ENCODE data around the gene NSD1.
"Not testable (repeated sequence)": the region's sequence is repeated elsewhere in the genome, so short reads cannot be mapped to it uniquely, and the experiment has no call there.

Gene NSD1

DNA sequence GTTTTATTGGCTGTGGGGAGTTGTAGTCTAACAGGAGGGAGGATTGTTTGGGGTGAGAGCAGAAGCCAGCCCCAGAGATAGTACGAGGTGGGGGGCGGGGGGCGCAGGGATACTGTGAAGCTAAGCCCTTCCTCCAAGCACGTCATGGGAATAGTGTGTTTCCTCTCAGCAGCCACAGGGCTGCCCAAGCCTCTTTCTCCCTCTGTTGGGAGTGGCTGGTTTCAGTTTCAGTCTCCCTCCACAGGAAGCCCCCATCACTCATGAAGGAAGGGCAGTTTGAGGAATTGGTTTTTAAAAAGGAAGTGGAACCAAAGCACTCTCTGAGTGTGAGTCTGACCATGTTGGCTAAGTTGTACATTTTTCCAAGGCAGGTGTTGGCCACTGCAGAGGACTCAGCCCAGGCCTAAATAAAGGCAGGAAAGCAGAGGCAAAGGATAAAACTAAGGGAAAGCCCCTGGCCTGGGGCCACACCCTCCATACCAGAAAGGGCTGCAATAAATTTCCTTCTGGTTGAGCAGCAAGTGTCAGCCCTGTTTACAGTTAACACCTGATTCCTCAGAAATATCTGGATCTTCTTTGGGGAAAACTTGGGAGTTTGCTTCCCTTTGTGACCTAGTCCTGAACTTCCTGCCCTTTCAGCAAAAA lies 166.8 kb downstream of the NSD1 start:
- Histone ChIP-seq H3K4me3 (ENCODE audit: low read depth in 1 of 2, low read length in 2 of 2) (no peak overlapping the region), H3K27me3 (ENCODE audit: control insufficient read depth in 1 of 2, insufficient read depth in 2 of 2, low read length in 2 of 2) (no peaks in the 10 kb centered on the region), H3K9ac (ENCODE audit: low read length) (no peak overlapping the region), H3K27ac (ENCODE audit: low read depth, low read length) (peak overlapping the region; percentile 42), H3K9me3 (ENCODE audit: low read length) (no peaks in the 10 kb centered on the region), H3K36me3 (ENCODE audit: insufficient read depth, low read length) (peaks cover 23% of the 10 kb centered on the region), H3K4me1 (ENCODE audit: insufficient read depth, low read length) (peaks cover 40% of the 10 kb centered on the region)

DNA sequence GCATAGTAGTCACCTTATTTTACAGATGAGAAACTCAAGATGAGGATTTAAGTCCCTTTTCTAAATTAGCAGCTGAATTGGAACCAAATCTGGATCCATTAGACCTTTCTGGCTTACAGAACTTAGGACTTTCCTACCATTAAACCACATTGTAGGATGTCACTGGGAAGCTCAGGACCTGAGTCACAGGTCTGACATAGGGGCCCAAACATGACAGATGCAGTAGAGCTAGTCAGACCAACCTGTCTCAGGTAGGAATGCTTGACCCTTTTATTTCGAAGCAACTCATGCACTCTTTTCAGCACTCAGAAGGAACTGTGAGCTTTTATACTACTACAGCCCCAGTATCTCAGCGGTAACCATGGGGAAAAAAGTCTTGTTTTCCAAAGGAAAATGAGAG lies 167.4 kb downstream of the NSD1 start:
- H3K9me3 ChIP-seq (ENCODE audit: low read length) = no peaks in the 10 kb centered on the region
- no peak overlapping the region for H3K9ac ChIP-seq (ENCODE audit: low read length)
- H3K27ac ChIP-seq (ENCODE audit: low read depth, low read length) = peak overlapping the region; percentile 42
- peaks cover 23% of the 10 kb centered on the region for H3K36me3 ChIP-seq (ENCODE audit: insufficient read depth, low read length)
- no peaks in the 10 kb centered on the region for H3K27me3 ChIP-seq (ENCODE audit: control insufficient read depth in 1 of 2, insufficient read depth in 2 of 2, low read length in 2 of 2)
- peaks cover 44% of the 10 kb centered on the region for H3K4me1 ChIP-seq (ENCODE audit: insufficient read depth, low read length)
- H3K4me3 ChIP-seq (ENCODE audit: low read depth in 1 of 2, low read length in 2 of 2) = no peak overlapping the region

DNA sequence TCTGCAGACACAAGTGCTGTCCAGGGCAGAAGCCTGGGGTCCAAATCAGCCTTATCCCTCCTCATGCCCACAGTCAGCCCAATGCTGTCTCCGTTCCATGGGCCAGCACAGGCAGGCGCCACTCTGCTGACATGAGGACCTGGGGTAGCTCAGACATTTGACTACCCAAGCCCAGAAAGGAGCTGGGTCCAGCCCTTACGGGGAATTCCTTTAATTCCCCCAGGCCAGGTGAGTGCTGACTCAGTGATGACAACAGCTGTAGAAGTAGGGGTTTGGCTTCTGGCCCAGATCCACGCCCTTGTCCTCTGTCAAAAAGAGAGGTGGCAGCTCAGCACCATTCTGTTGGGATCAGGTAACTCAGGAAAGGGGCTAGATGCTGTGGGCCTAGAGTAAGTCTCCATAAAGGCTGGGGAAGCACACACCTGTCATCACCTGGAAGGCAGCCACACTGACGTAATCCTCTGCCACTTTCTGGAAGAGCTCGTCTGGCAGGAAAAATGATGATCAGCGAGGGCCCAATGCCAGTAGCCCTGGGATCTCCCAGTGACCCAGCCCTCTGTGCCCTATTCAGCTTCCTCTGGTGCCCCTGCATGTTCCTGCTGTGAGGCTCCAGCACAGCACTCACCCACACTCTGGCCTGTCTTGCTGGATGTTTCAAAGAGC lies 168.1 kb downstream of the NSD1 start:
- peak overlapping the region; percentile 17 for H3K9ac ChIP-seq (ENCODE audit: low read length)
- H3K27ac ChIP-seq (ENCODE audit: low read depth, low read length) = no peak overlapping the region
- H3K4me3 ChIP-seq (ENCODE audit: low read depth in 1 of 2, low read length in 2 of 2) = no peak overlapping the region

DNA sequence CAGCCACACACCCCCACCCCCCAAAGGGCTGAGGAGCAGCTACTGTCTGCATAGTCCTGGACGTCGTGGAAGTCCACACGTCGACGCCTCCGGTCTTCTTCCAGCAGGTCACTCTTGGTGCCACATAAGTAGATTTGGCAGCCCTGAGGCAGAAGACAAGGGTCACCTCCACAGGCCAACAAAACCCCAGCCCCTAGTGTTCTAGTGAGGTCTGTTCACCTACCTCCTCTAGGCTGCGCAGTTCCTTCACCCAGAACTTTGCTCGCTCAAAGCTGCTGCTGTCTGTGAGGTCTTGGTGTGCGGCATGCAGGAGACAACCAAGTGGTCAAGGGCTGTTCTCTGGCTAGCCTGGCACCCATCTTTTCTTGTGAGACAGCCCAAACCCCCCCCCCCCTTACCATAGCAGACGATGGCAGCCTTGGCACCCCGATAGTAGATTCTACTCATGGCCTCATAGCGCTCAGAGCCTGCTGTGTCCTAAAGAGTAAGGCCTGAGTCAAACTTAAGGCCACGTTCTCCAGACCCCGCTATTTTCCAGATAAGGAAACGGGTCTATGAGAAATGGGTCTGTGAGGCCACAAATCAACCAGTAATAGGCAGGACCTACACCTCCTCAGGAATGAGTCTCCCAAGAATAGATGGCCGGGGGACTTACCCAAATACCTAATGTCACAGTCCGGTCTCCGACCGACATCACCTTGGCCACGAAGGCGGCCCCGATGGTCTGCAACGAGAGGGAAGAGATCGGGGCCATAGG lies 169.0 kb downstream of the NSD1 start:
- peak overlapping the region; percentile 92 to 94 for H3K4me3 ChIP-seq (ENCODE audit: low read depth in 1 of 2, low read length in 2 of 2)
- no peaks in the 10 kb centered on the region for H3K27me3 ChIP-seq (ENCODE audit: control insufficient read depth in 1 of 2, insufficient read depth in 2 of 2, low read length in 2 of 2)
- H3K9me3 ChIP-seq (ENCODE audit: low read length) = no peaks in the 10 kb centered on the region
- peaks cover 22% of the 10 kb centered on the region for H3K36me3 ChIP-seq (ENCODE audit: insufficient read depth, low read length)
- peaks cover 44% of the 10 kb centered on the region for H3K4me1 ChIP-seq (ENCODE audit: insufficient read depth, low read length)
- peak overlapping the region; percentile 79 for H3K27ac ChIP-seq (ENCODE audit: low read depth, low read length)
- peak overlapping the region; percentile 23 for H3K9ac ChIP-seq (ENCODE audit: low read length)

More for the DNA sequence above, 168.1 kb downstream of the NSD1 start:
- Histone ChIP-seq H3K36me3 (ENCODE audit: insufficient read depth, low read length) (peaks cover 22% of the 10 kb centered on the region), H3K27me3 (ENCODE audit: control insufficient read depth in 1 of 2, insufficient read depth in 2 of 2, low read length in 2 of 2) (no peaks in the 10 kb centered on the region), H3K4me1 (ENCODE audit: insufficient read depth, low read length) (peaks cover 44% of the 10 kb centered on the region), H3K9me3 (ENCODE audit: low read length) (no peaks in the 10 kb centered on the region)

DNA sequence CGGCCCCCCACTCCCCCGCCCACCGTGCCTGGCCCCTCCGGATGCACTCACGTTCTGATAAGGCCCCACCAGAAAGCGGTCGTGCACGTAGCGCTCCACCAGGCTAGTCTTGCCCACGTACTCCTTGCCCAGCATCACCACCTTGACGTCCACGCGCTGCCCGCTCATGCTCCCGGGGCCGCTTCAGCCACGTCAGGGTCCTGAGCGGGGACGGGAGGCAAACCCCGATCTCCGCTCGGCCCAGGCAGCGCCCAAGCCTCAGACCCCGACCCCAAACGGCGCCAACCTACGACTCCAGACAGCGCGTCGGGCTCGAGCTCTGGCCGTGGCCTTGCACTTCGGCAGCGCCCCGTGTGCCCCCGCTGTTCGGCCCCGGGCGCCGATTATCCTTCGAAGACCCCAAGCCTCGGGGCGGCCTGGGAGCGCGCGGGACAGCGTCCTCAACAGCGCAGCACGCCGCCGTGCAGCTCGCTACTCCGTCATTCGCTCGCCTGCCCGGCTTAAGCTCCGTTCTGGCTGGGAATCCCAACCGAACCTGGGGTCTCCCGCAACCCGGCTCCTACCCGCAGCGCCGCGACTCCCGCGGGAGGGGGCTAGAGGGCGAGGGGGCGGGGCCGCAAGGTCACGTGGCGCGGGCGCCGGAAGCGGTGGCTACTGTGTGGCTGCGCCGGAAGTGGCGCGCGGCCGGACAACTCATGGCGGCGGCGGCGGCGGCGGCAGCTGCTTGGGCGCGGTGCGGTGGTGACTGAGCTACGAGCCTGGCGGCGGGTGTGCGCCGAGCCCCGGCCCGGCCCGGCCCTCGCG lies 169.8 kb downstream of the NSD1 start, which contains the start of the genes PRELID1 and RAB24:
PRELID1 (plus strand) TSS at position 679 of the 804 bp plus-strand sequence. CDS start 187 bp downstream, outside the sequence.
RAB24 (minus strand) TSS at position 599 of the 804 bp plus-strand sequence; CDS start at position 168, 431 bp downstream.
- peaks cover 15% of the 10 kb centered on the region for H3K36me3 ChIP-seq (ENCODE audit: insufficient read depth, low read length)
- H3K27me3 ChIP-seq (ENCODE audit: control insufficient read depth in 1 of 2, insufficient read depth in 2 of 2, low read length in 2 of 2) = no peaks in the 10 kb centered on the region
- peak within 1 kb of the TSS; percentile 92 to 94 for H3K4me3 ChIP-seq (ENCODE audit: low read depth in 1 of 2, low read length in 2 of 2)
- no peaks in the 10 kb centered on the region for H3K9me3 ChIP-seq (ENCODE audit: low read length)
- H3K4me1 ChIP-seq (ENCODE audit: insufficient read depth, low read length) = peaks cover 44% of the 10 kb centered on the region
- H3K27ac ChIP-seq (ENCODE audit: low read depth, low read length) = peak within 1 kb of the TSS; percentile 79
- peak within 1 kb of the TSS; percentile 77 for H3K9ac ChIP-seq (ENCODE audit: low read length)

DNA sequence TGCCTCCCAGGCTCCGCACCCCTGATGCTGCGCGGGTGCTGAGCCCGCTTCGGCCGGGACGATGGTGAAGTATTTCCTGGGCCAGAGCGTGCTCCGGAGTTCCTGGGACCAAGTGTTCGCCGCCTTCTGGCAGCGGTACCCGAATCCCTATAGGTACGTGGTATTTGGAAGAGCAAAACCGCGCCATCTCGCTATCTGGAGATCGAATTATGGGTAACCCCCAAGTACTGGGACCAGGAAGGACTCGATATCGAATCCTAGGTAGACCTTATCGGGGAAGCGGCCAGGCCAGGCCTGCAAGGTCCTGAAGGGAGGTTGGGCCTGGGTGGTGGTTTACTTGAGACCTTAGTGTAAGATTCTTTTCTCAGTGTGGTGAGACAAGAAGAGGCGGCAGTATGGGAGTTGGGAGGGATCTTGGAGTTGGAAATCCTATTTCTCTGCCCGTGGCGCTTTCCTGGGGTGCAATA lies 170.4 kb downstream of the NSD1 start:
- Histone ChIP-seq H3K9ac (ENCODE audit: low read length) (peak overlapping the region; percentile 77), H3K4me3 (ENCODE audit: low read depth in 1 of 2, low read length in 2 of 2) (peak overlapping the region; percentile 92 to 94), H3K4me1 (ENCODE audit: insufficient read depth, low read length) (peaks cover 44% of the 10 kb centered on the region), H3K9me3 (ENCODE audit: low read length) (no peaks in the 10 kb centered on the region), H3K27ac (ENCODE audit: low read depth, low read length) (peak overlapping the region; percentile 79), H3K27me3 (ENCODE audit: control insufficient read depth in 1 of 2, insufficient read depth in 2 of 2, low read length in 2 of 2) (no peaks in the 10 kb centered on the region), H3K36me3 (ENCODE audit: insufficient read depth, low read length) (peaks cover 15% of the 10 kb centered on the region)

DNA sequence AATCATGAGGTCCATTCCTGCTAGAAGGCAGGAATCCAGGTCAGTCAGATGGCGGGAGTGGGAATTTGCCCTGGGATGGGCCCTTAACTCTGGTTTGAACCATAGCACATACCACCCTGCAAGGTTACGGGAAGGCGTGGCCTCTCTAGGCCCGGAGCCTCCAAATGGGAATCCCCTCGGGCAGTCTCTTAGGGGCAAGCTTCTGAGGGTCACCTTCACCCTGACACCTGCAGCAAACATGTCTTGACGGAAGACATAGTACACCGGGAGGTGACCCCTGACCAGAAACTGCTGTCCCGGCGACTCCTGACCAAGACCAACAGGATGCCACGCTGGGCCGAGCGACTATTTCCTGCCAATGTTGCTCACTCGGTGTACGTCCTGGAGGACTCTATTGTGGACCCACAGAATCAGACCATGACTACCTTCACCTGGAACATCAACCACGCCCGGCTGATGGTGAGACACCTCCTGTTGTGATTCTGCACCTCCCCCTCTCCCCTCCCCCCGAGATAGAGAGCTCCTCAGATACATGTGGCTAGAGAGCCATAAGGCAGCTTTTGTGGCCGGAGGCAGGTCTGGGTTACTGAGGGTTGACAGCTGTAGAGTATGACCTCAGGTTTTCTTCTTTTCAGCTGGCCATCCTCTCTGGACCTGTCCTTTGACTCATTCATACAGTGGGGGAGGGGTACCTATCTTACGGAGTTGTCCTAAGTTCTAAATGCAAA lies 171.0 kb downstream of the NSD1 start:
- Histone ChIP-seq H3K9me3 (ENCODE audit: low read length) (no peaks in the 10 kb centered on the region), H3K9ac (ENCODE audit: low read length) (peak overlapping the region; percentile 77), H3K4me3 (ENCODE audit: low read depth in 1 of 2, low read length in 2 of 2) (peak overlapping the region; percentile 92 to 94), H3K27ac (ENCODE audit: low read depth, low read length) (peak overlapping the region; percentile 79), H3K4me1 (ENCODE audit: insufficient read depth, low read length) (peaks cover 45% of the 10 kb centered on the region), H3K36me3 (ENCODE audit: insufficient read depth, low read length) (peaks cover 15% of the 10 kb centered on the region), H3K27me3 (ENCODE audit: control insufficient read depth in 1 of 2, insufficient read depth in 2 of 2, low read length in 2 of 2) (no peaks in the 10 kb centered on the region)

DNA sequence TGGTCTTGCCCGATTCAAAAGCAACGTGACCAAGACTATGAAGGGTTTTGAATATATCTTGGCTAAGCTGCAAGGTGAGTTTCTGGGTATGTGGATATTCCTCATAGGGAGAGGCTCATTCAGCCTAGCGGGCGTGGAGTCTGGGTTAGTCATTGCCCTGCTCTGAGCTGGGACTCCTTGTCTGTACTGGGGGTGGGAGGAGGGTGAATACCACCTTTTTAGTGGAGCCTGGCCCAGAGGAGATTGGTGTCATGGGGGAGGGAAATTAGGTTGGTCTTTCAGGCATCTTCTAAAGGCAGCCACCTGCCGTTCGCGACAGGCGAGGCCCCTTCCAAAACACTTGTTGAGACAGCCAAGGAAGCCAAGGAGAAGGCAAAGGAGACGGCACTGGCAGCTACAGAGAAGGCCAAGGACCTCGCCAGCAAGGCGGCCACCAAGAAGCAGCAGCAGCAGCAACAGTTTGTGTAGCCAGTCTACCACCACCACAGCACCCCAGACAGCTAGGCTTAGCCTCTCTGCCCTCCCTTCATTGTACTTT lies 172.6 kb downstream of the NSD1 start:
- H3K9me3 ChIP-seq (ENCODE audit: low read length); H3K9ac ChIP-seq (ENCODE audit: low read length); H3K4me3 ChIP-seq (ENCODE audit: low read depth in 1 of 2, low read length in 2 of 2); H3K27me3 ChIP-seq (ENCODE audit: control insufficient read depth in 1 of 2, insufficient read depth in 2 of 2, low read length in 2 of 2); H3K27ac ChIP-seq (ENCODE audit: low read depth, low read length): not testable (repeated sequence)
- peaks cover 15% of the 10 kb centered on the region for H3K36me3 ChIP-seq (ENCODE audit: insufficient read depth, low read length)
- H3K4me1 ChIP-seq (ENCODE audit: insufficient read depth, low read length) = peaks cover 39% of the 10 kb centered on the region

DNA sequence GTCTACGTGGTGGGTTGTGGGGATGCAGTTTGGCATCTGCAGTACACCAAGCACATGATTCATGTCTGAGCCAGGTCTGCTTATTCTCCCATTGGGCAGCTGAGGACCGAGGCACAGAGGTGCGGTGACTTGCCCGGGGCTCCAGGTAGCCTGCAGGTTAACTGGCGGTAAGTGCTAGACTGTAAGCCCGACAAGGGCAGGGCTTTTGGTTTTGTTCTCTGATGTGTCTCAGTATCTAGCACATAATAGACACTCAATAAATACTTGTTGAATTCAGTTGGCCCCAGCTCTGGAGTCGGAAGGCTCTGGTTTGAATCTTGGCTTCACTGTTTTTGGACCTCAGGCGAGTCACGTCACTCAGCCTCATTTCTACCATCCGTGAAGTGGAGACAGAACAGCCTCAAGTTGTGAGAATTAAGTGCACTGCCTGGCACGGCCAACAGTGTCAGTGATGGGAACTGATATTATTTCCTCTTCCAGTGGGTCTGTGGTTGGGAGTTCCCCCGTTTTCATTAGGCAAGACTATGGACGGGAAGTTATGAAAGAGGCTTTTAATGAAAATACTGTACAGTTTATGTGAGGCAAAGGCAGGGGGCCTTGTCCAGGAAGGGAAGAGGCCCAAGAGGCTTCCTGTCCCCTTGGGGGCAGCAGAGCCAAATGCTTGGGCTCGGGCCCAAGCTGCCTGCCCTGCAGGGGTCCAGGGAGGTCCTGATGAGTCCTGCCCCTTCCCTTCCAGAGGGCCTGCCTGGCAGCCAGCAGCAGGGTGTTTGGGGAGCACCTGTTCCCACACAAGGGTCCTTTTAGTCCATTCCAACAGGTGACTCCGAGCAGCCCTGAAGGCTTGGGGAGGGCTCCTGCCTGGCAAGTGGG lies 173.3 kb downstream of the NSD1 start:
- Histone ChIP-seq H3K9me3 (ENCODE audit: low read length) (no peaks in the 10 kb centered on the region), H3K27me3 (ENCODE audit: control insufficient read depth in 1 of 2, insufficient read depth in 2 of 2, low read length in 2 of 2) (no peaks in the 10 kb centered on the region), H3K4me3 (ENCODE audit: low read depth in 1 of 2, low read length in 2 of 2) (no peak overlapping the region), H3K36me3 (ENCODE audit: insufficient read depth, low read length) (peaks cover 15% of the 10 kb centered on the region), H3K9ac (ENCODE audit: low read length) (no peak overlapping the region), H3K4me1 (ENCODE audit: insufficient read depth, low read length) (peaks cover 32% of the 10 kb centered on the region), H3K27ac (ENCODE audit: low read depth, low read length) (no peak overlapping the region)
